ENCODE measurements around the gene TRPM6. TPM values are rescaled to one million over a fixed set of nuclear protein-coding genes. Genes with fewer than 3 reads are reported as not detected.

The TRPM6 gene, protein sequence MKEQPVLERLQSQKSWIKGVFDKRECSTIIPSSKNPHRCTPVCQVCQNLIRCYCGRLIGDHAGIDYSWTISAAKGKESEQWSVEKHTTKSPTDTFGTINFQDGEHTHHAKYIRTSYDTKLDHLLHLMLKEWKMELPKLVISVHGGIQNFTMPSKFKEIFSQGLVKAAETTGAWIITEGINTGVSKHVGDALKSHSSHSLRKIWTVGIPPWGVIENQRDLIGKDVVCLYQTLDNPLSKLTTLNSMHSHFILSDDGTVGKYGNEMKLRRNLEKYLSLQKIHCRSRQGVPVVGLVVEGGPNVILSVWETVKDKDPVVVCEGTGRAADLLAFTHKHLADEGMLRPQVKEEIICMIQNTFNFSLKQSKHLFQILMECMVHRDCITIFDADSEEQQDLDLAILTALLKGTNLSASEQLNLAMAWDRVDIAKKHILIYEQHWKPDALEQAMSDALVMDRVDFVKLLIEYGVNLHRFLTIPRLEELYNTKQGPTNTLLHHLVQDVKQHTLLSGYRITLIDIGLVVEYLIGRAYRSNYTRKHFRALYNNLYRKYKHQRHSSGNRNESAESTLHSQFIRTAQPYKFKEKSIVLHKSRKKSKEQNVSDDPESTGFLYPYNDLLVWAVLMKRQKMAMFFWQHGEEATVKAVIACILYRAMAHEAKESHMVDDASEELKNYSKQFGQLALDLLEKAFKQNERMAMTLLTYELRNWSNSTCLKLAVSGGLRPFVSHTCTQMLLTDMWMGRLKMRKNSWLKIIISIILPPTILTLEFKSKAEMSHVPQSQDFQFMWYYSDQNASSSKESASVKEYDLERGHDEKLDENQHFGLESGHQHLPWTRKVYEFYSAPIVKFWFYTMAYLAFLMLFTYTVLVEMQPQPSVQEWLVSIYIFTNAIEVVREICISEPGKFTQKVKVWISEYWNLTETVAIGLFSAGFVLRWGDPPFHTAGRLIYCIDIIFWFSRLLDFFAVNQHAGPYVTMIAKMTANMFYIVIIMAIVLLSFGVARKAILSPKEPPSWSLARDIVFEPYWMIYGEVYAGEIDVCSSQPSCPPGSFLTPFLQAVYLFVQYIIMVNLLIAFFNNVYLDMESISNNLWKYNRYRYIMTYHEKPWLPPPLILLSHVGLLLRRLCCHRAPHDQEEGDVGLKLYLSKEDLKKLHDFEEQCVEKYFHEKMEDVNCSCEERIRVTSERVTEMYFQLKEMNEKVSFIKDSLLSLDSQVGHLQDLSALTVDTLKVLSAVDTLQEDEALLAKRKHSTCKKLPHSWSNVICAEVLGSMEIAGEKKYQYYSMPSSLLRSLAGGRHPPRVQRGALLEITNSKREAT (N-terminal part only)
- not detected in 2 replicates for total RNA-seq (2014; rRNA removed; shearing (Covaris generic))
- not detected in 2 replicates for polyA plus RNA-seq (2016; fragmentation: Nextera tagmentation; extraction: Ambion mirVana)

DNA sequence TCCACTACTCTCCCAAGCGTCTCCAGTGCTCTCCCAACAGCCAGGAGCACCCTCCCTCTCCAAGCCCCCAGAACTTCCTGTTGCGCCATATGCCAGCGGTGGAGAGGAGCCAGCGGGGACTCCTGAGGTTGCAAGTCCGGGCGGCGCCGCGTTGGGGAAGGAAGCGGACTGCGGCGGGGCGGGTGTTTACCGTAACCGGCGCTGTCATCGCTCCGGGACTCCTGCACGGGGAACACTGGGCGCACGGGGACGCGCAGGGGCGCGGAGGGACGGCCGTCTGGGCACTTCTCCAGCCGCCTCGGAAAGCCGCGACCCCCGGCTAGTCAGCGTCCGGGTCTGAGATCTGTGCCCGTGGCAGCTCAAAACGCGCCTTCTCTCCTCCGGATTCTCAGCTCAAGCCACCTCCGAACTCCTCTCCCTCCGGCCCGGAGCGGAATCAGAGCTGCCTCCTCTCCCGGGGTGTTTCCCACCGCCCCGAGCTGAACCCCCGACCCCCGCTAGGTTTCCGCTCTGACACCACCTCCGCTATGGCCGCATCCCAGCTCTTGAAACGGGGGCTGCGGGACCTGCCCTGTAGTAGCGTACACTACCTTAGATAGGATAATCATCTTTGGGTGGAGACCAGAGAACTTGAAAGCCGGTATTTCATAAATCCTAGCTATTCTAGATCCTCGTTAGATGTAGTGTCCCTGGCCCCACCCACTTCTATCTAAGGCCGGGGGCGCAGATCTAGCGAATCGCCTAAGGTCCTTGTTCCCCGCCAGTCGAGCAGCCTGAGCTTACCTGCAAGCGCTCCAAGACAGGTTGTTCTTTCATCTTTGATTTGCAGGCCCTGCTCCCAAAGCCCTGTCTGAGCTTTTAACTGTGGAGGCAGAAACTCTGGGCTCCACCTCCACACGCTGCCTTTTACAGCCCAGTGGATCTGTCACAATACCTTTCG lies at the start of gene TRPM6:
TRPM6 (minus strand) TSS at position 881 of the 940 bp plus-strand sequence; CDS start at position 816, 65 bp downstream.
- in situ Hi-C loops (cut with MboI), result no loop called here
- no peak within 1 kb of the TSS for H3K27ac ChIP-seq
- TF ChIP-seq EZH2phosphoT487 (IDR thresholded peaks at IDR 0.05; ENCODE audit: insufficient read depth, low read depth) (no peak), EZH2 (IDR thresholded peaks at IDR 0.05; ENCODE audit: insufficient read depth, poor library complexity, severe bottlenecking) (no peak)
- H3K27me3 ChIP-seq (replicated peaks; ENCODE audit: insufficient read depth), result 0 out of 2 replicates have a peak, but pooled peaks cover 2% of the 10 kb centered on the region
- H3F3A ChIP-seq (ENCODE audit: insufficient read depth), result no peaks in the 10 kb centered on the region
- H3K4me1 ChIP-seq (ENCODE audit: insufficient read depth), result no peaks in the 10 kb centered on the region
- peak within 1 kb of the TSS; percentile 91 for H2AFZ ChIP-seq
- H3K4me2 ChIP-seq (ENCODE audit: unreplicated experiment), result peak within 1 kb of the TSS; percentile 86
- H3K9me2 ChIP-seq (ENCODE audit: insufficient read depth), result no peaks in the 10 kb centered on the region
- H3K79me2 ChIP-seq (ENCODE audit: insufficient read depth), result no peaks in the 10 kb centered on the region
- no peaks in the 10 kb centered on the region for H4K20me1 ChIP-seq (ENCODE audit: insufficient read depth)
- H3K9ac ChIP-seq, result peak within 1 kb of the TSS; percentile 58
- DNase-seq, result peak; percentile 79
- no peaks in the 10 kb centered on the region for H3K9me3 ChIP-seq (ENCODE audit: low read depth)
- no peaks in the 10 kb centered on the region for H3K36me3 ChIP-seq (ENCODE audit: low read depth)
- 9 to 13% methylated on average over 40 to 64 of the region's 64 CpGs for WGBS, 2 experiments (ENCODE audit: low coverage in 1 of 2, low lambda C conversion rate in 2 of 2, missing lambda C conversion rate in 2 of 2)
- H3K4me3 ChIP-seq, result peak within 1 kb of the TSS; percentile 78

- Histone ChIP-seq H3K4me3 (no peak overlapping the region), H3K27me3 (replicated peaks; ENCODE audit: insufficient read depth) (peaks cover 5% of the 10 kb centered on the region), H3F3A (ENCODE audit: insufficient read depth) (no peaks in the 10 kb centered on the region), H3K36me3 (ENCODE audit: low read depth) (no peaks in the 10 kb centered on the region), H3K79me2 (ENCODE audit: insufficient read depth) (no peaks in the 10 kb centered on the region), H4K20me1 (ENCODE audit: insufficient read depth) (no peaks in the 10 kb centered on the region), H2AFZ (no peak overlapping the region), H3K9ac (no peak overlapping the region), H3K9me3 (ENCODE audit: low read depth) (no peaks in the 10 kb centered on the region), H3K4me1 (ENCODE audit: insufficient read depth) (no peaks in the 10 kb centered on the region), H3K4me2 (ENCODE audit: unreplicated experiment) (no peak overlapping the region), H3K27ac (no peak overlapping the region), H3K9me2 (ENCODE audit: insufficient read depth) (no peaks in the 10 kb centered on the region)
- TF ChIP-seq EZH2phosphoT487 (IDR thresholded peaks at IDR 0.05; ENCODE audit: insufficient read depth, low read depth), result no peak
- TF ChIP-seq EZH2 (IDR thresholded peaks at IDR 0.05; ENCODE audit: insufficient read depth, poor library complexity, severe bottlenecking), result no peak
- WGBS, 2 experiments (ENCODE audit: low coverage in 1 of 2, low lambda C conversion rate in 2 of 2, missing lambda C conversion rate in 2 of 2), result 29 to 33% methylated on average over 8 of the region's 8 CpGs
- peak; percentile 4 for DNase-seq
- in situ Hi-C loops (cut with MboI), result no loop called here
Measured at GRCh38 chr9:74935008-74935407, 47.3 kb upstream of the TRPM6 start.

DNA sequence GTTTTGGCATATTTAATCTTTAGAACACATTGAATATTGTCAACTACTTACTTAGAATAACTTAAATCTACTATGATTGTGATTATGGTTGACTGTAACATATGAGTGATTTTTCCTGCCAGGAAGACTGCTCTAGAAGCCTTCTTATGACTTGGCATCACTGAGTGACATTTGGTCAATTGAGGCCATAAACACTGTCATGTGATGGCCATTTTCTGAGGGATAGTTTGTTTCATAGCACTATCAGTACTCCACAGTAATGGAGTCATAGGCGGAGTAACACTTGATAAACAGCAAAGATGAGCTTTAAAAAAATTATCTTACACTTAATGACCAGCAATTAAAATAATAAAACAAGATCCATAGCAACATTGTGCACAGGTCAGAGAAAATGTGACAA lies 34.0 kb upstream of the TRPM6 start:
- H3K9ac ChIP-seq, result no peak overlapping the region
- no peaks in the 10 kb centered on the region for H3K27me3 ChIP-seq (replicated peaks; ENCODE audit: insufficient read depth)
- 65 to 67% methylated on average over 1 of the region's 1 CpG for WGBS, 2 experiments (ENCODE audit: low coverage in 1 of 2, low lambda C conversion rate in 2 of 2, missing lambda C conversion rate in 2 of 2)
- no peaks in the 10 kb centered on the region for H3K36me3 ChIP-seq (ENCODE audit: low read depth)
- no peaks in the 10 kb centered on the region for H3F3A ChIP-seq (ENCODE audit: insufficient read depth)
- no peak overlapping the region for H2AFZ ChIP-seq
- DNase-seq, result no peak
- no peaks in the 10 kb centered on the region for H4K20me1 ChIP-seq (ENCODE audit: insufficient read depth)
- H3K27ac ChIP-seq, result no peak overlapping the region
- in situ Hi-C loops (cut with MboI), result no loop called here
- TF ChIP-seq EZH2 (IDR thresholded peaks at IDR 0.05; ENCODE audit: insufficient read depth, poor library complexity, severe bottlenecking), result no peak
- no peak for TF ChIP-seq EZH2phosphoT487 (IDR thresholded peaks at IDR 0.05; ENCODE audit: insufficient read depth, low read depth)
- no peak overlapping the region for H3K4me3 ChIP-seq
- H3K4me1 ChIP-seq (ENCODE audit: insufficient read depth), result no peaks in the 10 kb centered on the region
- 0 out of 2 replicates have a peak, but pooled peaks cover 4% of the 10 kb centered on the region for H3K9me2 ChIP-seq (ENCODE audit: insufficient read depth)
- no peak overlapping the region for H3K4me2 ChIP-seq (ENCODE audit: unreplicated experiment)
- no peaks in the 10 kb centered on the region for H3K79me2 ChIP-seq (ENCODE audit: insufficient read depth)
- H3K9me3 ChIP-seq (ENCODE audit: low read depth), result no peaks in the 10 kb centered on the region
